K562 (cell line): Measurements from ENCODE around the gene H2BK1. TPM values are rescaled to one million over a fixed set of nuclear protein-coding genes. Genes with fewer than 3 reads are reported as not detected.

ENCODE experiments used
- ATAC-seq: fragments of 200-7000 bp; cut with Tn5 transposase; 3 replicates; pipeline ENCODE4 v1.9.1; 2020; ENCODE audit warnings: moderate library complexity
- BruUV-seq: library from RNA; stranded (reverse); fragments of 400-500 nt; replicated peaks from 2 replicates; lab custom pipeline; 2021; lab: Mats Ljungman, UMichigan
- CTCF ChIA-PET: fragments of 300-600 bp; formaldehyde crosslinking; extraction: SDS; loops from one replicate; lab custom pipeline; 2021; ENCODE audit warnings: low intra/inter-chr PET ratio; lab: Yijun Ruan, JAX
- POLR2A ChIA-PET: fragments of 300-600, 350-650 bp; sonication (Branson Sonifier 250); formaldehyde crosslinking; extraction: SDS; loops from one replicate; lab custom pipeline; 2021; ENCODE audit warnings: antibody characterized with exemption, inconsistent platforms; lab: Yijun Ruan, JAX
- DNase-seq, 4 experiments: peaks; one replicate each; pipeline versions ENCODE4 v3.0.0 to v3.0.0-alpha.2; 2011 to 2018; ENCODE audit warnings: low spot score in 3 of 4, mixed read lengths in 3 of 4; ENCODE audit errors: extremely low read depth in 1 of 4
- FAIRE-seq: peaks from 2 replicates; lab custom pipeline; 2011; peaks lifted over from hg19 to GRCh38; lab: Jason Lieb, UNC
- H2AFZ ChIP-seq: 2 replicates; pipeline ENCODE4 v1.6.0; 2011; ENCODE audit warnings: low read depth, low read length, control low read depth, inconsistent platforms
- H3K27ac ChIP-seq: fragments of 200-600 bp; 3 replicates; pipeline ENCODE4 v1.8.0; 2011; ENCODE audit warnings: low read depth, mild to moderate bottlenecking, control low read depth, inconsistent platforms, low read length, moderate library complexity, mixed read lengths; ENCODE audit errors: extremely low read depth
- H3K27me3 ChIP-seq, 2 experiments: fragments of 300-600 bp in 1 of 2; 2 replicates in 1 of 2; 3 replicates in 1 of 2; pipeline versions ENCODE4 v1.6.0 to v1.8.0; 2011; ENCODE audit warnings: inconsistent platforms in 2 of 2, low read length in 2 of 2, mild to moderate bottlenecking in 1 of 2, mixed read lengths in 1 of 2, moderate library complexity in 1 of 2; ENCODE audit not compliant: control insufficient read depth in 2 of 2, insufficient read depth in 2 of 2
- H3K36me3 ChIP-seq: fragments of 300-600 bp; 3 replicates; pipeline ENCODE4 v1.8.0; 2011; ENCODE audit warnings: mild to moderate bottlenecking, low read length, inconsistent platforms; ENCODE audit not compliant: control insufficient read depth, insufficient read depth
- H3K4me1 ChIP-seq, 2 experiments: fragments of 200-600 bp in 1 of 2; replicated peaks in 1 of 2; 2 replicates in 1 of 2; 3 replicates in 1 of 2; pipeline versions ENCODE4 v1.5.1 to v1.8.0; 2011; ENCODE audit warnings: inconsistent platforms in 2 of 2, low read length in 2 of 2, mild to moderate bottlenecking in 1 of 2, mixed read lengths in 1 of 2, moderate library complexity in 1 of 2; ENCODE audit not compliant: control insufficient read depth in 2 of 2, insufficient read depth in 2 of 2
- H3K4me2 ChIP-seq: 2 replicates; pipeline ENCODE4 v1.6.1; 2011; ENCODE audit warnings: low read length, control low read depth, inconsistent platforms, mixed read lengths; ENCODE audit not compliant: insufficient read depth
- H3K4me3 ChIP-seq: fragments of 200-600 bp; sonication (generic), shearing (Covaris generic); 2 replicates; pipeline ENCODE4 v1.5.1; 2016; ENCODE audit warnings: control low read depth, inconsistent platforms
- H3K79me2 ChIP-seq: fragments of 200-600 bp; 3 replicates; pipeline ENCODE4 v1.8.0; 2011; ENCODE audit warnings: low read length, inconsistent platforms; ENCODE audit not compliant: control insufficient read depth, insufficient read depth
- H3K9ac ChIP-seq, 2 experiments: 2 replicates each; pipeline versions ENCODE4 v1.6.0 to v1.6.1; 2011; ENCODE audit warnings: low read depth in 2 of 2, low read length in 2 of 2, control low read depth in 1 of 2, inconsistent platforms in 1 of 2, mild to moderate bottlenecking in 1 of 2, mixed read lengths in 1 of 2; ENCODE audit not compliant: insufficient read depth in 1 of 2
- H3K9me1 ChIP-seq: one replicate; pipeline ENCODE4 v1.6.0; 2011; ENCODE audit warnings: inconsistent platforms, mild to moderate bottlenecking, low read length, moderate library complexity; ENCODE audit not compliant: control insufficient read depth, insufficient read depth
- H3K9me3 ChIP-seq: replicated peaks from 2 replicates; pipeline ENCODE4 v1.5.1; 2011; ENCODE audit warnings: low read depth, low read length, inconsistent platforms; ENCODE audit not compliant: control insufficient read depth, insufficient read depth
- H4K20me1 ChIP-seq: replicated peaks from 2 replicates; pipeline ENCODE4 v1.6.1; 2011; ENCODE audit warnings: low read length, inconsistent platforms, mixed read lengths; ENCODE audit not compliant: control insufficient read depth, insufficient read depth
- ARID3B ChIP-seq: fragments of 250-450 bp; sonication (Bioruptor Pico); IDR thresholded peaks from 2 replicates; pipeline ENCODE4 v1.4.0; 2020; ENCODE audit warnings: borderline replicate concordance
- CBX2 ChIP-seq: fragments of 200-600 bp; sonication (generic); IDR thresholded peaks from one replicate; pipeline ENCODE4 v1.6.1; 2012; ENCODE audit warnings: mild to moderate bottlenecking, low read length, inconsistent platforms; ENCODE audit not compliant: insufficient read depth, poor library complexity, severe bottlenecking
- COPS2 ChIP-seq: fragments of 450-650 bp; conservative IDR thresholded peaks from 2 replicates; pipeline ENCODE4 v1.6.1; 2016; ENCODE audit warnings: mild to moderate bottlenecking, moderate library complexity
- DIDO1 ChIP-seq: fragments of 450-650 bp; IDR thresholded peaks from 2 replicates; pipeline ENCODE4 v1.6.1; 2016; ENCODE audit warnings: low read depth, missing biosample characterization, missing genetic modification characterization
- E2F5 ChIP-seq: sonication (generic); formaldehyde crosslinking; IDR thresholded peaks from 2 replicates; pipeline ENCODE4 v1.8.0; 2022; ENCODE audit warnings: mild to moderate bottlenecking, missing genetic modification reagents
- HCFC1 ChIP-seq: IDR thresholded peaks from 2 replicates; pipeline ENCODE4 v1.6.1; 2012; ENCODE audit warnings: low read depth, low read length, improper control_type of control experiment
- MCM7 ChIP-seq, 2 experiments: fragments of 450-650 bp; IDR thresholded peaks; 2 replicates each; pipeline ENCODE4 v1.6.1; 2016 to 2018
- NR2C2 ChIP-seq, 2 experiments: fragments of 200-800 bp in 1 of 2; sonication (Bioruptor generic) in 1 of 2; sonication (generic) in 1 of 2; formaldehyde crosslinking in 1 of 2; IDR thresholded peaks; 2 replicates each; pipeline versions ENCODE4 v1.6.1 to v1.8.0; 2016 to 2022; ENCODE audit warnings: mild to moderate bottlenecking in 1 of 2, missing compliant biosample characterization in 1 of 2, missing genetic modification characterization in 1 of 2, missing genetic modification reagents in 1 of 2
- PKNOX1 ChIP-seq: fragments of 450-650 bp; IDR thresholded peaks from 2 replicates; pipeline ENCODE4 v1.6.1; 2016
- SAFB2 ChIP-seq: fragments of 200-400 bp; formaldehyde crosslinking; IDR thresholded peaks from 2 replicates; pipeline ENCODE4 v1.6.1; 2018; ENCODE audit warnings: borderline replicate concordance, low read length, low read depth, moderate library complexity; ENCODE audit not compliant: severe bottlenecking
- TAF1 ChIP-seq: IDR thresholded peaks from 2 replicates; pipeline ENCODE4 v1.6.1; 2011; ENCODE audit warnings: mild to moderate bottlenecking, low read length, moderate library complexity; ENCODE audit not compliant: insufficient read depth, control insufficient read depth, severe bottlenecking; ENCODE audit errors: extremely low read depth
- ZNF24 ChIP-seq: fragments of 450-650 bp; IDR thresholded peaks from 2 replicates; pipeline ENCODE4 v1.6.1; 2016
- ZNF316 ChIP-seq: fragments of 450-650 bp; IDR thresholded peaks from 2 replicates; pipeline ENCODE4 v1.6.1; 2016
- ZNF707 ChIP-seq: fragments of 250-450 bp; sonication (Bioruptor Pico); conservative IDR thresholded peaks from 2 replicates; pipeline ENCODE4 v1.8.0; 2022; ENCODE audit warnings: inconsistent platforms, mild to moderate bottlenecking, moderate library complexity
- ZSCAN29 ChIP-seq: fragments of 450-650 bp; IDR thresholded peaks from 2 replicates; pipeline ENCODE4 v1.6.1; 2017
- WGBS: fragments of 100-300 bp; shearing (Covaris generic); methylation state at CpG from one replicate; pipeline ENCODE4 v1.1.6; 2016; ENCODE audit warnings: low coverage, mixed read lengths; ENCODE audit not compliant: insufficient coverage; ENCODE audit errors: missing lambda C conversion rate; 5-methylcytosine and 5-hydroxymethylcytosine counted together
- in situ Hi-C: fragments of 300-500 bp; cut with MboI; formaldehyde crosslinking; loops from 4 replicates; pipeline ENCODE4 v1.15.0; 2018; ENCODE audit warnings: inconsistent platforms, mixed read lengths
- intact Hi-C: fragments of 100-400 bp; cut with micrococcal nuclease; formaldehyde crosslinking; loops from 2 replicates; pipeline ENCODE4 v1.14.2; 2022
- polyA plus RNA-seq, 8 experiments: library from polyadenylated mRNA; depleted of rRNA in 4 of 8; stranded (reverse) in 5 of 8; unstranded in 3 of 8; fragments of >200 nt; fragmentation: Nextera tagmentation in 2 of 8; fragmentation: Illumina TruSeq in 1 of 8; extraction: Ambion mirVana in 2 of 8; extraction: Trizol in 1 of 8; gene quantifications; 2 replicates each; pipeline versions ENCODE4 v1.2.1 to v1.2.3, GENCODE V29; 2011 to 2014; ENCODE audit warnings: inconsistent platforms in 1 of 8, missing spikeins in 1 of 8
- total RNA-seq, 7 experiments: library from RNA; depleted of rRNA in 6 of 7; stranded (reverse); fragments of >200 nt in 6 of 7; fragmentation: Illumina TruSeq in 2 of 7; extraction: Trizol in 2 of 7; gene quantifications; 2 replicates each; pipeline versions ENCODE4 v1.2.1 to v1.2.3, GENCODE V29; 2011 to 2021; ENCODE audit warnings: low replicate concordance in 1 of 7

H2BK1 gene
- total and polyA plus RNA-seq, 9 of the 15 experiments (the other 6 are each of a cell fraction or from before 2014, with no cell fraction given): not detected

- POLR2A ChIA-PET: interaction anchor here (0.5 to 1.2 kb wide), 4 partner anchors 10 to 77 kb away, joined by 3 to 5 read pairs (median 4); no protein-coding TSS in a partner anchor
Measured at GRCh38 chr7:151166629-151167196, 43.6 kb downstream of the H2BK1 start.

More at GRCh38 chr7:151166629-151167196, 43.6 kb downstream of the H2BK1 start:
- H3K27me3 ChIP-seq: peaks cover 52 to 56% of the 10 kb centered on the region in 2 experiments
- TF ChIP-seq E2F5 (CRISPR knock-in tag) (no peak), DIDO1 (no peak), ZNF316 (no peak), ZSCAN29 (no peak), ARID3B (CRISPR knock-in tag) (no peak), CBX2 (no peak), HCFC1 (no peak), PKNOX1 (no peak), NR2C2 (CRISPR knock-in tag; IDR thresholded peaks at IDR 0.05) (no peak), NR2C2 (tag; IDR thresholded peaks at IDR 0.05) (no peak), MCM7 (IDR thresholded peaks at IDR 0.05) (no peak), SAFB2 (no peak), COPS2 (no peak), TAF1 (no peak), ZNF707 (CRISPR knock-in tag) (no peak), ZNF24 (no peak)
- H3K9me1 ChIP-seq: no peaks in the 10 kb centered on the region
- no peaks in the 10 kb centered on the region for H3K79me2 ChIP-seq
- no peak overlapping the region for H3K9ac ChIP-seq
- no peak for ATAC-seq
- no peak for FAIRE-seq
- CTCF ChIA-PET: interaction anchor here (1.0 to 3.0 kb wide), 2 partner anchors 43 to 76 kb away, joined by 5 to 13 read pairs; no protein-coding TSS in a partner anchor
- 42% methylated on average over 30 of the region's 31 CpGs for WGBS
- intact Hi-C loops: loop anchor here (5.0 to 10.0 kb wide), 2 partner anchors 179 to 282 kb away; no protein-coding TSS in a partner anchor
- no peak for DNase-seq
- H3K27ac ChIP-seq: no peak overlapping the region
- no peaks in the 10 kb centered on the region for H3K9me3 ChIP-seq
- H3K4me2 ChIP-seq: no peak overlapping the region
- no peaks in the 10 kb centered on the region for H3K36me3 ChIP-seq
- in situ Hi-C loops: no loop called here
- peaks cover 0 to 18% of the 10 kb centered on the region in 2 experiments; a peak in 4 of 5 replicates for H3K4me1 ChIP-seq
- H4K20me1 ChIP-seq: no peaks in the 10 kb centered on the region
- BruUV-seq: no TSS peak
- H2AFZ ChIP-seq: no peak overlapping the region
- H3K4me3 ChIP-seq: no peak overlapping the region
